Activated CD8-positive, alpha-beta T cell treated with anti-CD3 and anti-CD28 coated beads for 36 hours (primary cell): ENCODE measurements around the gene RHBDL2. TPM values are rescaled to one million over a fixed set of nuclear protein-coding genes. Genes with fewer than 3 reads are reported as not detected.

Experiments used
- ATAC-seq: fragments of 200-7000 bp; cut with Tn5 transposase; one replicate; pipeline ENCODE4 v1.10.0; 2021; ENCODE audit warnings: mild to moderate bottlenecking, moderate library complexity
- CTCF ChIA-PET: fragments of 350-600 bp; sonication (Branson Sonifier 250); formaldehyde crosslinking; loops from one replicate; lab custom pipeline; 2021; ENCODE audit warnings: antibody characterized with exemption; lab: Charles Lee
- POLR2A ChIA-PET: fragments of 350-600 bp; sonication (Branson Sonifier 250); formaldehyde crosslinking; loops from one replicate; lab custom pipeline; 2021; ENCODE audit warnings: antibody characterized with exemption; lab: Charles Lee
- DNase-seq: peaks from one replicate; pipeline ENCODE4 v3.0.0-alpha.2; 2020
- H3K27ac Mint-ChIP-seq: one replicate; pipeline ENCODE4 v1.8.0; 2021; ENCODE audit warnings: mild to moderate bottlenecking, mixed read lengths
- H3K27me3 Mint-ChIP-seq: one replicate; pipeline ENCODE4 v1.8.0; 2021; ENCODE audit warnings: mixed read lengths
- H3K36me3 Mint-ChIP-seq: one replicate; pipeline ENCODE4 v1.8.0; 2021; ENCODE audit warnings: low read depth, mixed read lengths
- H3K4me1 Mint-ChIP-seq: one replicate; pipeline ENCODE4 v1.8.0; 2021; ENCODE audit warnings: low read depth, mixed read lengths
- H3K4me3 Mint-ChIP-seq: one replicate; pipeline ENCODE4 v1.8.0; 2021; ENCODE audit warnings: mild to moderate bottlenecking, moderate library complexity, mixed read lengths
- H3K9me3 Mint-ChIP-seq: one replicate; pipeline ENCODE4 v1.8.0; 2021; ENCODE audit warnings: mixed read lengths
- CTCF ChIP-seq: fragments of 200-600 bp; IDR thresholded peaks from one replicate; pipeline ENCODE4 v1.8.0; 2022; ENCODE audit warnings: antibody characterized with exemption, mild to moderate bottlenecking
- intact Hi-C: fragments of 100-400 bp; cut with micrococcal nuclease; formaldehyde crosslinking; loops from one replicate; pipeline ENCODE4 v1.10.0; 2022
- total RNA-seq, 2 experiments: library from RNA; stranded (reverse); gene quantifications; one replicate each; pipeline ENCODE4 v1.2.3, GENCODE V29; 2021

Gene RHBDL2
- total RNA-seq, 2 experiments from 2014 or later, result not detected

- Mint-ChIP-seq H3K4me1 (no peaks in the 10 kb centered on the region), H3K4me3 (no peak overlapping the region), H3K27me3 (no peaks in the 10 kb centered on the region), H3K9me3 (no peaks in the 10 kb centered on the region), H3K36me3 (no peaks in the 10 kb centered on the region), H3K27ac (no peak overlapping the region)
- DNase-seq (no peak), ATAC-seq (no peak)
- intact Hi-C loops, result no loop called here
- ChIA-PET POLR2A (no interaction called here), CTCF (interaction anchor here (1.3 to 1.4 kb wide), 2 partner anchors 60 to 199 kb away, joined by 3 to 4 read pairs; no protein-coding TSS in a partner anchor)
- no peak for TF ChIP-seq CTCF
Observed at GRCh38 chr1:38892976-38893375, 48.7 kb downstream of the RHBDL2 start.

GRCh38 chr1:38891753-38892152, 49.9 kb downstream of the RHBDL2 start:
- H3K4me3 Mint-ChIP-seq, result no peak overlapping the region
- no peaks in the 10 kb centered on the region for H3K9me3 Mint-ChIP-seq
- intact Hi-C loops, result no loop called here
- no peaks in the 10 kb centered on the region for H3K4me1 Mint-ChIP-seq
- ATAC-seq, result no peak
- TF ChIP-seq CTCF, result no peak
- ChIA-PET CTCF (interaction anchor here (0.9 kb wide), 1 partner anchor 201 kb away, joined by 3 read pairs; no protein-coding TSS in a partner anchor), POLR2A (interaction anchor here (0.6 kb wide), 1 partner anchor 36 kb away, joined by 3 read pairs; no protein-coding TSS in a partner anchor)
- DNase-seq, result peak; percentile 14
- H3K27ac Mint-ChIP-seq, result no peak overlapping the region
- H3K27me3 Mint-ChIP-seq, result no peaks in the 10 kb centered on the region
- no peaks in the 10 kb centered on the region for H3K36me3 Mint-ChIP-seq

- no peak overlapping the region for H3K27ac Mint-ChIP-seq
- TF ChIP-seq CTCF, result no peak
- H3K4me3 Mint-ChIP-seq, result no peak overlapping the region
- POLR2A ChIA-PET, result no interaction called here
- CTCF ChIA-PET, result no interaction called here
- no peaks in the 10 kb centered on the region for H3K36me3 Mint-ChIP-seq
- H3K9me3 Mint-ChIP-seq, result no peaks in the 10 kb centered on the region
- no peaks in the 10 kb centered on the region for H3K27me3 Mint-ChIP-seq
- H3K4me1 Mint-ChIP-seq, result no peaks in the 10 kb centered on the region
- DNase-seq, result no peak
- intact Hi-C loops, result no loop called here
- ATAC-seq, result no peak
Observed at GRCh38 chr1:38889589-38889988, 52.0 kb downstream of the RHBDL2 start.

GRCh38 chr1:38888423-38889333, 53.0 kb downstream of the RHBDL2 start:
- Mint-ChIP-seq H3K4me3 (no peak overlapping the region), H3K27ac (no peak overlapping the region), H3K27me3 (no peaks in the 10 kb centered on the region), H3K9me3 (no peaks in the 10 kb centered on the region), H3K36me3 (no peaks in the 10 kb centered on the region), H3K4me1 (no peaks in the 10 kb centered on the region)
- ATAC-seq, result no peak
- DNase-seq, result no peak
- intact Hi-C loops, result no loop called here
- ChIA-PET CTCF (no interaction called here), POLR2A (no interaction called here)
- TF ChIP-seq CTCF, result no peak

GRCh38 chr1:38885092-38885491, 56.5 kb downstream of the RHBDL2 start:
- Mint-ChIP-seq H3K36me3 (no peaks in the 10 kb centered on the region), H3K9me3 (no peaks in the 10 kb centered on the region), H3K27me3 (no peaks in the 10 kb centered on the region), H3K4me3 (no peak overlapping the region), H3K4me1 (no peaks in the 10 kb centered on the region), H3K27ac (no peak overlapping the region)
- TF ChIP-seq CTCF, result no peak
- intact Hi-C loops, result no loop called here
- ATAC-seq, result no peak
- no peak for DNase-seq
- ChIA-PET CTCF (no interaction called here), POLR2A (no interaction called here)
